Astrocyte of the spinal cord (primary cell): ENCODE measurements around the gene ITPR2.

ENCODE experiments used
- DNase-seq: peaks from one replicate; pipeline ENCODE4 v3.0.0; 2011; ENCODE audit warnings: low read depth, low spot score
- H3K4me3 ChIP-seq: 2 replicates; pipeline ENCODE4 v1.5.1; 2011; ENCODE audit warnings: low read depth, mild to moderate bottlenecking, low read length, moderate library complexity
- in situ Hi-C: cut with HindIII; loops from 2 replicates; pipeline ENCODE4 v1.10.0; 2017; ENCODE audit warnings: low sequenced_read_pairs
- TF ChIP-seq, protein P1 (sequence below): IDR thresholded peaks from 2 replicates; pipeline ENCODE4 v1.5.1; 2012; ENCODE audit warnings: low read depth, mild to moderate bottlenecking, low read length, inconsistent platforms

ITPR2 gene

DNA sequence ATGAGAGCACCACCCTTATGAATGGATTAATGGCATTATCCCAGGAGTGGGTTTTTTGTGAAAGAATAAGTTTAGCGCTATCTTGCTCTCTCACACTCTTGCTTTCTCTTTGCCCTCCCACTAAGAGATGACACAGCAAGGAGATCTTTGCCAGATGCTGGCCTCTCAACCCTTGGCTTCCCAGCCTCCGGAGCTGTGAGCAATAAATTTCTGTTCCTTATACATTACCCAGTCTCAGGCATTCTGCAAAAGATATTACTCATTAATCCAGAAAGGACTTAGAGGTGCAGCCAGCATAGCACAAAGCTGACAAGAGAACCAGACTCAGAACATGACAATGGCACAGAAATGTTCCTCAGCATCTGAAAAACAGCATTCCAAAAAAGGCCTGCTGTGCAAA lies 190.6 kb downstream of the ITPR2 start:
- DNase-seq: peak; percentile 9
- H3K4me3 ChIP-seq: no peak overlapping the region
- TF ChIP-seq, protein P1, sequence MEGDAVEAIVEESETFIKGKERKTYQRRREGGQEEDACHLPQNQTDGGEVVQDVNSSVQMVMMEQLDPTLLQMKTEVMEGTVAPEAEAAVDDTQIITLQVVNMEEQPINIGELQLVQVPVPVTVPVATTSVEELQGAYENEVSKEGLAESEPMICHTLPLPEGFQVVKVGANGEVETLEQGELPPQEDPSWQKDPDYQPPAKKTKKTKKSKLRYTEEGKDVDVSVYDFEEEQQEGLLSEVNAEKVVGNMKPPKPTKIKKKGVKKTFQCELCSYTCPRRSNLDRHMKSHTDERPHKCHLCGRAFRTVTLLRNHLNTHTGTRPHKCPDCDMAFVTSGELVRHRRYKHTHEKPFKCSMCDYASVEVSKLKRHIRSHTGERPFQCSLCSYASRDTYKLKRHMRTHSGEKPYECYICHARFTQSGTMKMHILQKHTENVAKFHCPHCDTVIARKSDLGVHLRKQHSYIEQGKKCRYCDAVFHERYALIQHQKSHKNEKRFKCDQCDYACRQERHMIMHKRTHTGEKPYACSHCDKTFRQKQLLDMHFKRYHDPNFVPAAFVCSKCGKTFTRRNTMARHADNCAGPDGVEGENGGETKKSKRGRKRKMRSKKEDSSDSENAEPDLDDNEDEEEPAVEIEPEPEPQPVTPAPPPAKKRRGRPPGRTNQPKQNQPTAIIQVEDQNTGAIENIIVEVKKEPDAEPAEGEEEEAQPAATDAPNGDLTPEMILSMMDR: no peak
- in situ Hi-C loops: no loop called here

DNA sequence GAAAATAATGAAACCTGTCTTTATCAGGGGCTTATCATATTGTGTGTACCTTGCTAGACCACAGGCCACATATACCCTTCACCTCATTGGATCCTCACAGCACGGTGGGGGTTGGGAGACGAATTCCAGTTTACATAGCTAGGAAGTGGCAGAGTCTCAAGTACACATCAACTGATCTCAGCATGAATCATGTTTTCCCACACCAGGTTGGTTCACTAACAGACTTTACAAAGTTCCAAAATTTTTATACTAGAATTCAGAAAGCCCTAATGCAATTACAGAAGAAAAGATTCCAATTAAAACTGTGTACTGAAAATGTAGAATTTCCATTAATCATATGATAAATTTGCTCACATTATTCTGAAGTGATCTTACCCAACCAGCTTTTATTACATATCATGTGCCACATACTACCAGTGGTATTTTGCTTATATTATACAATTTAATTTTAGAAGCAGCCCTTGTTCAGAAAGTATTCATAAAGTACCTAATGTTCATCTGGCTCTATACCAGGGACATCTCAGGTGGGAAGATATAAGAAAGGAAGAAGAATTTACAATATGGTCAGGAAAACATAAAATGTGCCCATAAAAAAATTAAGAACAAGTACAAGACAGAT lies 196.2 kb downstream of the ITPR2 start:
- no peak overlapping the region for H3K4me3 ChIP-seq
- in situ Hi-C loops: no loop called here
- TF ChIP-seq, protein P1: no peak
- peak; percentile 71 for DNase-seq

DNA sequence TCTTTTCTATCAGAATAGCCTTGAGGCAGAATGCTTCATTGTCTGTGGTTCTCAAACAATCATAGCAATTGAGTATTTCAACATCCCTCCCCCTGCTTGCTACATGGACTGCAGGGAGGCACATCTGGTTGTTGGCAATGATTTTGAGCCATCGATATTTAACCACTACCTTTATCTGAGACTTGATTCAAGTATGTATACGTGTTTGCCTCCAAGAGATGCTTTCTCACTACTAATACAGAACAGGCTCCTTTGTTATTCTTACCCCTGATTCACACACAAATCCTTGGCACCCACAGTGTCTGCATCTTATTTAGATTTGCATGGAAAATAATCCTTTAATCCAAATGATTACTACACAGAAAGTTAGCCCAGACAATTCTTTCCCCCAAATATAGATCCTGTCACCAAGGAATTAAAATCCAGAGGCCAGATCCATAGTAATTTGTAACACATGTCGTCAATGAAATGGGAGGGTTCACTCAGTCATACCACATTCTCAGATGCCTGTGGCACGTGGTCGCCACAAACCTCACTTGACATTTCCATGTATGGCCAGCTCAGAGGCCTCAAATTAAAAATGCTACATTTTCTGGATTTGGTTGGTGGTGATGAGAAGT lies 199.3 kb downstream of the ITPR2 start:
- DNase-seq: peak; percentile 66
- in situ Hi-C loops: no loop called here
- no peak overlapping the region for H3K4me3 ChIP-seq
- TF ChIP-seq, protein P1: no peak

DNA sequence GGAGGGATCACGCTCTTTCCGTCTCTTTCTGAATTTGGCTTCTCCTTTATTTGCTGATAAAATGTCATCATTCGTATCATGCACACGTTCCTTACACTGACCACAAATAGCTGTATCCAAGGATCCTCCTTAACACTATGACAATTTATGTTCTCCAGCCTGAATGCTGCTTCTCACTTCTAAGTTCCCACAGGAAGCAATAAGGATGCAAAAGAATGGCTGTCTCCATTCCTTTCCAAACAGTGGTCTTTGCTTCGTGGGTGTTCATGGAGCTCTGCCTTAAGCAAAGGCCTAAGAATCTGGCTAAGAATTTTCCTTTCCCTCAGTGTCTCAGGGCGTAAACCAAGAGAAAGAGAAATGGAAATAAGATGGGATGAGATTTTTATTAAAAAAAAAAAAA lies 200.2 kb downstream of the ITPR2 start:
- DNase-seq: no peak
- H3K4me3 ChIP-seq: no peak overlapping the region
- TF ChIP-seq, protein P1: no peak
- in situ Hi-C loops: no loop called here

DNA sequence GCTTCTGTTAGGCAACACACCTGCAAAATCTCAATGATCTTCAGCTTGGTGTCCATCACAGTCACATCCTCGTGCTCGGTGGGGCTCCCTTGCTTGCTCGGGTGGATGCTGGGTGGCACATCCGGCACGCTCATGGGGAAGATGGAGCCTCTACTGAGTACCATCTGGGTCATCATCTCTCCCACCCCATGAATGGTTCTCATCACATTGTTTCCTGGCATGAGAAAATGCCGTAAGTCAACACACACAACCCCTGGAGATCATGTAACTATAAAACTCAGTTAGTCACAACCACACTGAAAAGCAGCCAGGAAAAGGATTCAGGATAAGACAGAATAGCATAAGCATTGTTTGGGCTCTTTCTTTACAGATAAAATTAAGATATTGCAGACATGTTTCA lies 201.1 kb downstream of the ITPR2 start:
- TF ChIP-seq, protein P1: no peak
- no peak overlapping the region for H3K4me3 ChIP-seq
- in situ Hi-C loops: no loop called here
- DNase-seq: peak; percentile 79

DNA sequence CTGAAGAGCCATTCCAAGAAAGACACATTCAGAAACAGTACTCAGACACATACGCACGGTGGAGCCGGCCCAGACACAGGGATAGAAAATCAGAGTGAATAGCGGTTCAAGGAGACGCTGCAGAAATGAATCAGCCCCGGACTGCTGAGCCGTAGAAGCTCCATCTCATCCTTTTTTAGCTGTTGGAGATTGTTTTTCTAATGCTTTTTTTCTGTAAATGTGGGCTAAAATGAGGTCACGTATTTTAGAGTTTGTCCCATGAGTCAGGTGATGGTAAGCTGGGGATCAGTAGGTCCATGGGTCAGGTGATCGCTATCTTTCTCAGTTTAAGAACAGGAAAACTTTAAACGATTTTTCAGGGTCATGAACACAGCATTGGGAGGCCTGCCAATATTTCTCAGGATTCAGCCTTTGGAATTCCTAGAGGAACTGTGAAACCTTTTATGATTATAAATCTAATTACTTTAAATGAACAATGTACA lies 202.4 kb downstream of the ITPR2 start:
- in situ Hi-C loops: no loop called here
- peak; percentile 92 for DNase-seq
- TF ChIP-seq, protein P1: no peak
- H3K4me3 ChIP-seq: no peak overlapping the region
